Activated CD4-positive, alpha-beta T cell treated with anti-CD3 and anti-CD28 coated beads for 1 hour (primary cell): ENCODE measurements around the gene ZNRF2.
"Not testable (repeated sequence)": the region's sequence is repeated elsewhere in the genome, so short reads cannot be mapped to it uniquely, and the experiment has no call there.

Experiments
- DNase-seq: peaks from one replicate; pipeline ENCODE4 v3.0.0-alpha.2; 2020

Gene ZNRF2

DNA sequence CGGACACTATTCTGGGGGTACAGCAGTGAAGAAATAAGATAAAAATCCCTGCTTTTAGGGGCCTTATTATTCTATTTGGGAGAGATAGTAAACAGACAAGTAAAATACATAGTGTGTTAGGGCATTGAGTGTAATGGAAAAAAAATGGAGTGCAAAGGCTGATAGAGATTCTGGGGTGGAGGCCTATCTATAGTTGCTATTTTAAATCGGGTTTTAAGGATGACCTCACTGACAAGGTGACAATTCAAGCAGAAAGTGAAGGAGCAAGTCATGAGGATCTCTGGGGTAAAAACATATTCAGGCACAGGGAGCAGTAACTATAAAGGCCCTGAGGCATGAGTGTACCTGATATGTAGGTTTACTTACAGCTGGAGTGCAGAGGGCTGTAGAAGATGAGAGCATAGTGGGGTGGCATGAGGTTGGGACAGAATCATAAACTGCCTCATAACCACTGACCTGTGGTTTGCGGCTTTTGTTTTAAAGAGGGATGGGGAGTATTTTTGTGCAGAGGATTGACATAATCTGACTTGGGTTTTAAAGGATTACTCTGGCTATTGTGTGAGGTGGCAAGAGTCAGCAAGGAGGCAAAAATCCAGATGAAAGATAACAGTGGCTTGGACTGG lies 8.1 kb downstream of the ZNRF2 start:
- not testable (repeated sequence) for DNase-seq

DNA sequence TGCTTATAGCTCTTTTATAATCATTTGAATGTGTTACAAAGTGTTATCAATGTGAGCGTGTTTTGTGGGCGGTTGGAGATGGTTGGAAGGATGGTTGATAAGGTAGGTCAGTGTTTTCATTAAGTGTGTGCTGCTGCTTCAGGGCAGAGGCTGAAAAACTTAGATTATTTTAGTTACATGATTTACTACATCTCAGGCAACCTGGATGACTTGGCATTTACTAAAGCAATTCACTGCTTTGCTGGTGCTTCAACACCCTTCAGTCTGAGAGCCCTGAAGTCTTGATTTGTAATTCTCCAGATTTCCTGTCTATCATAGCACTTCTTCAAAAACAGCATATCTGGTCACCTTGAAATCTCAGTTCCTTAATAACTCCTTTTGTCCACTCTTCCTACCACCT lies 11.9 kb downstream of the ZNRF2 start:
- not testable (repeated sequence) for DNase-seq

DNA sequence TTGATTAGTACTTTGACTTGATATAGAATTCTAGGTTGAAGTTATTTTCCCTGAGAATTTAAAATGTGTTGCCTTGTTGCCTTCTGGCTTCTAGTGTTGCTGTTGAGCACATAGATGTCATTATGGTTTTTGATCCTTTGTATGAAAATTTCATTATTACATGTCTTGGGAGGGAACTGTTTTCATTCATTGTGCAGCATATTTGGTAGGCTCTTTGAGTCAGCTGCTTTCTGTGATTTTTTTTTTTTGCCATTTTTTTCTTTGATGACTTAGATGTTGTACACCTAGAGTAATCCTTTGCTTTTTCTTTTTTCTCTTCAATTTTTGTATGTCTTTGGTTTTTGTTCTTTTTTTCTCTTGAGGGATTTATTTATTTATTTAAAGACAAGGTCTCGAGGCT lies 13.1 kb downstream of the ZNRF2 start:
- DNase-seq = not testable (repeated sequence)

DNA sequence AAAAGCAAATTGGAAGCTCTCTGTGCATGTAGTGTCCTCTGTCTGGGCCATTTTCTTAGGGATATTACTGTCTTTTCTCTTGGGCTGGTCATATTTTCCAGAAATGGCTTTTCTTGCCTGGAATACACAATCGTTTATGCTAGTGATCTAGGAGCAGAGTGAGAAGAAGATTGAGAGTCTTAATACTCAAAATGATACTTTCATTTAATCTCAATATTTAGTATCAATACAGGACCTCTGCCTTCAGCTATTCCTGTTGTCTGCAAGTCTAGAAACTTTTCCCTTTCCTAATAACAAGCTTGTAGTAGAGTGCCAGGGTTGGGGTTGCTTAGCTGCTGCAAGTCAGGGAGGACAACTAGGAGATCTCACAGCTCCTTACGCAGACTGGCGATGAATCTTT lies 14.0 kb downstream of the ZNRF2 start:
- DNase-seq = not testable (repeated sequence)

DNA sequence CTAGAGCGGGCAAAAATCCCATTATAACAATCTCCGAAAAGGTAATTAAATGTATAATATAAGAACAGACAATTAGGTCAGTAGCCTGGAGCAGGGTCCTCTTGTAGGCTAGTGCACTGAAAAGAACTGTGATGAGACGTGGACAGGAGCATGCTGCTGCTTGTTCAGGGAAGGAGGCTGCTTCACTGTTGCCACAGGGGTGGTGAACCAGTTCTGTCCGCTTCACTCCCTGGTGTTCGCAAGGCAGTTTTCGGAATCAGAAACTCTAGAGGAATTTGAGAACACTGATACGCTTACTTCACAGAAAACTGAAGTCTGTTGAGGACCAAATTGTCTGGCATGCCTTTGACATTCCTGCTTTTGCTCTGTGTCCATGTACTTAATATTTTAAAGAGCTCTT lies 17.4 kb downstream of the ZNRF2 start:
- no peak for DNase-seq

DNA sequence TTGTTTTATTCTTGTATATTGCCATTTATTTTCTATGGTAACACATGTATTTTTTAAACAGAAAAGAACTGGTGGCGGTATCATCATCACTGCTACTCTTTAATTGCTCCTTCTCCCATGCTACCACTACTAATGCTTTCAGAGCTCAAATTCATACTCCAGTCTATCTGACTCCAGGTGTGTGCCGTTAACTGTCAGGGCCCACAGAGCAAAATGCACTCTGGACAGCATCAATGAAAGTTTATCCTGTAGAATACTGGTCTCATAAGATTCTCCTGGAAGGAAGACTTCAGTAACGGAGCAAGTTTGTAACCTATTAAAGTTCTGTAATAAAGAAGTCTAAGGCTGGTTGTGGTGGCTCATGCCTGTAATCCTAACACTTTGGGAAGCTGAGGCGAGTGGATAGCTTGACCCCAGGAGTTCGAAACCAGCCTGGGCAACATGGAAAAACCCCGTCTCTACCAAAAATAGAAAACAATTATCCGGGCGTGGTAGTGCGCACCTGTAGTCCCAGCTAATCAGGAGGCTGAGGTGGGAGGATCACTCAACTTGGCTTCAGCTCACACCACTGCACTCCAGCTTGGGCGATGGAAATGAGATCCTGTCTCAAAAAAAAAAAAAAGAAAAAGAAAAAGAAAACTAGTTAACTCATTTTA lies 18.4 kb downstream of the ZNRF2 start:
- no peak for DNase-seq

DNA sequence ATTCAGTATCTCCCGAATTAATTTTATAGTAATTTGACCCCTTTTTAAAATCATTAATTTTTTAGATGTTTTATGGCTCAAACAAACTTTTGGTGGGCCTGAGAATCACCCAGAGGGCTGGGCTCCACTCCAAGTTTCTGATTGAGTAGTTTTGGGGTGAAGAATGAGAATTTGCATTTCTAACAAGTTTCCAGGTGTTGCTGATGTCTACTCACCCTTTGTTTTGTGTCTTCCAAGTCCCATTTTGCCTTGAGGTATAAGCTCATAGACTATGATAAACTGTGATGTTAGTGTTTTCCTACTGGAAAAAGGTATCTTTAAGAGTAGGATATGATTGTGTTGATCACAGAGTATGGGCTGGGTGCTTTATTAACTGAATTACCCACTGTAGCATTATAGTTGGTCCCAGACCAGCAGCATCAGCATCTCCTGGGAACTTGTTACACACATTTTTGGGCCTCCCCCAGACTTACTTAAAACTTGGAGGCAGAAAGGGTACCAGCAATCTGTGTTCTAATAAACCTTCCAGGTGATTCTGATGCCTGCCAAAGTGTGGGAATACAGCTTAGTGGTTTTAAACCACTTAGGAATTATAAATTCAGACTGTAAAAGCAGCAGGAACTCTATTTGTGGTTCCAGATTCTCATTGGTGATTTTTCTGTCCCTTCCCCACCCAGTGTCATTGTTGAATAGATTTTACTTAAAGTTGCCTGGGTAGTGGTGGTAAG lies 19.1 kb downstream of the ZNRF2 start:
- no peak for DNase-seq

DNA sequence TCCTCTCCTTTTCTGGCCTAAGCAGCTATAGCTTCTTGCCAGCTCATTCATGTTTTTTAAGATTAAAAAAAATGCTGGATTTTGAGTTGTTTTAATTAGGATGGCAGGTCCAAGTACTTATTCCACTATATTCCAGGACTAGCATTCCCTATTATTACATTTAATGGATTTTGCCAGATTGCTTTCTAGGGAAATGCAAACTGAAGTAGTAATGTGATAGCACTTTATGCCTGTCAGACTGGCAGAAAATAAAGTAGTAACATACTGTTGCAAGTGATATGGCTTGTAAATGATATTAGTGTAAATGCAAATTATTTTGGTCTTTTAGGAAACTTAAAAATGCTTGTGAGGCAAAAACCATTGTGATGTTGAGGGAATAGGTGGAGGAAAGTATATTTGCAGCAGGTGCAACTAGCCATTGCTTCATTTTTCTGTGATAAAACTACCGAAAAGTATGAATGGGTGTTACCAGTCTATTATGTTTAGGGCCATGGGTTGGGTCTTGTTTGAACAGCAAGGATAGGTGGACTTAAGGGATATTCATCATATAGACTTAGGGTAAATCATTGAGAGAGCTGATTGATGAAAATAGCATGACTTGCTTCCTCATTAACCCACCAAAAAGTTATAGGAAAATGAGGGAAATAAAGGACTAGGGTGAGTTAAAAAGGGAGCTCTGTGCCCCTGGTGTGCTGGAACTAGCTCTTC lies 19.9 kb downstream of the ZNRF2 start:
- DNase-seq = no peak

DNA sequence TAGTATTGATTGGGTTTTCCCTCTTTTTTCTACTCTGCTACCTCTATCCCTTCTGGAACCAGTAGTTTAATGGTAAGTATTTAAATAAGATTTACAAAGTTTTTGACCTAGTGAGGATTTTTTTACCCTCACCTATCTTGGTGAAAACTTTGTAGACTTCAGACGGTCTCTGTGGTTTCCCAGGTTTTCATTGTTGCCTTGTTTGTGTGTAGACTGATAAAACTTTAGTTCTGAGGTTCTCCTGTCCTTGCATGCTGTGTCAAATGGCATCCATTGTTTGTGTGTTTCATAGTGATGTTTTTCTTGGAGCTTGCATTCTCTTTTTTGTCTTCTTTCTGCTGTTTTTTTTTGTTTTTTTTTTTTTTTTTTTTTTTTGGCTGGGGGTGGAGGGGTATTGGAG lies 22.6 kb downstream of the ZNRF2 start:
- DNase-seq = no peak

DNA sequence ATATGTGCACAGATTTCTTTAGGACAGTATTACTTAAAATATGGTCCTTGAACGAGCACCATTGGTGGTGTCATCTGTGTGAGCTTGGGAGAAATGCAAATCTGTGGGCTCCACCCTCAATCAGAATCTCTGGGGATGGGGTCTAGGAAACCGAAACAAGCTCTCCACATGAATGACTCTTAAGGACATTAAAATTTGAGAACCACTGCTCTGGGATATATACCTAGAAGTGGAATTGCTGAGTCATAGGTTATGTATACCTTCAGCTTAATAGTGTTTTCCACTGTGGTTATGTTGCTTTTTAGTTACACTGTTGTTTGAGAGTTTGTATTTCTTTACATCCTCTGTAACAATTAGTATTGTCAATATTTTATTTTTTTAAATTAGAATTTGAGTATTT lies 24.0 kb downstream of the ZNRF2 start:
- DNase-seq = no peak

DNA sequence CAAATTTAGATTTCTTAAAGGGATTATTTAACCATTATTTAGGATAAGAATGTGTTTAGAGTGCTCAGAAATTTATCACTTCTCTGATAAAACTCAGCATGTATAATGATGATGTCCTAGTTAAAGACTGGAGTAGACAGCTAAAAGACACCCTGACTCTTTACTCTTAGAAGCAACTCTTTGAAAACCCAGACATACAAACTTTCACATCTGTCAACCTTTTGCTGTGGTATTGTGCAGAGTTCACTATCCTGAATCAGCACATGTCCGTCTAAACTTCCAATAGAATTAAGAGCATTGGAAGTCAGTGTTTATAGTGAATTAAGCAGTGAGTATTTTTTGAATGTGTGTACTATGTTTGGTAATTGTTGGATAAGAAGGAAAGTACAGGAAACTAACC lies 24.9 kb downstream of the ZNRF2 start:
- DNase-seq = no peak

DNA sequence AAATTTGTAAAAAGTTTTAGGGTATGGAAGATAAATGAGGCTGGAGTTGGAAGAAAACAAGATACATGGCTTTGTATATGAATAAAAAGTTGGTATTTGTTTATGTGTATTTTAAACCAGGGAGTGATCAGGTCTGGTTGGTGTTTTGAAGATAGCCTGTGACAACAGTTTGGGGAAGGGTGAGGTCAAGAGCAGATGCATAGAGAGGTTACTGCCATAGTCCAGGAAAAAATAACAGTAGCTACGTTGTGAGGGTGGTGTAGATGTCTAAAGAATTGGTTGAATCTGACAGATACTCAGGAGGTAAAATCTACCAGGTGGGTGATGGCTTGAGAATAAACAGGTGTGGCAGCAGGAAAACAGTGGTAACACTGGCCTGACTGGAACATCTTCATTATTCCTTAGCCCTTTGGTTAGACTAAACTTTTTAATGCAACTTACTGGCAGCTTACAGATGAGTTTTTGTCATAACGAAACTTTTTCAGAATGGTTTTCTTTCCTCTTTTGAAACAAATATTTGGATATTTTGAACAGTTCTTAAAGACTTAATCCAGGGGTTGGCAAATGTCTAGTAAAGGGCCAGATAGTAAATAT lies 25.5 kb downstream of the ZNRF2 start:
- DNase-seq = no peak

DNA sequence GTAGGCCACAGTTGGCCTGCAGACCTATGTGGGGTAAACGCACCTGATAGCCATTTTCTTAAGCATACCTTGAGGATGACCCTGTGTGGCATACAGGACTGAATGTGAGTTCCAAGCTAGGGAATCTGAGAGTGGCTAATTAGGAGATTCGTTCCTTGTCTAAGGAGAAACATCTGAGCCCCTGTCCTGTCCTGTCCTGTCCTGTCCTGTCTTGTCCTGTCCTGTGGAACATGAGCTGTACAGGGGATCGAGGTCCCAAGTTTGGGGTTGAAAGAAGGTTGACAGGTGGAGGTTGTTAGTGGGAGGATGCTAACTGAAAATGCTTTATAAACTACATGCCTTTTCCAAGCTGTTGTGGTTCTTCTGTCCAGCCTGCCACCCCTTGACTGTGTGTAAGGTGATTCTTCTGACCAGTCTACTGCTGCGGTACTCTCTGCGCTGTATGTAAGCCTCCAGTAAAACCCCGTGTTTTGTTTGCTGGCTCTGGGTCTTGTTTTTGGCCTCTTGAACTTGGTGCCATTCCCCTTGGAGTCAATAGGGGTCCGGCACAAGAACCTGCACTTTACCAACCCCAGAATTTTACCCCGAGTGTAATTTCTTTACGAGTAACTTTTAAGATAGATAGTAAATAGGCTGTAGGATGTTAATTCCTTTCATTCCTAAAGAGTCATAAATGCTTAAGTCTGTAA lies 26.4 kb downstream of the ZNRF2 start:
- DNase-seq = no peak

DNA sequence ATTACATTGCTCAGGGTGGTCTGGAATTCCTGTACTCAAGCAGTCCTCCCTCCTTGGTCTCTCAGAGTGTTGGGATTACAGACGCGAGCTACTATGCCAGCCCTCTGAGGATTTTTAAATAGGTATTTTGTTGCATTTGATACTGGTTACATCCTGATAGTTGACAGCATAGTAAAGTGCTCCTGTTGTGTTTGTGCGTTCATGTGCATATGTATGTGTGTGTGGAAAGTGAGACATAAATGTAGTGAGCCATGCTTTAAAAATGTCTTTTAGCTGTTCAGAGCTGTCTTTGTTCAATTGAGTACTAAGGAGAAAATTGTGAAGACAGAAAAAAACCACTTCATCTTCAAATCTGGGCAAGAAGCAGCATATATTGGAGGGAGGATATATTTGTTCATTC lies 27.8 kb downstream of the ZNRF2 start:
- no peak for DNase-seq

DNA sequence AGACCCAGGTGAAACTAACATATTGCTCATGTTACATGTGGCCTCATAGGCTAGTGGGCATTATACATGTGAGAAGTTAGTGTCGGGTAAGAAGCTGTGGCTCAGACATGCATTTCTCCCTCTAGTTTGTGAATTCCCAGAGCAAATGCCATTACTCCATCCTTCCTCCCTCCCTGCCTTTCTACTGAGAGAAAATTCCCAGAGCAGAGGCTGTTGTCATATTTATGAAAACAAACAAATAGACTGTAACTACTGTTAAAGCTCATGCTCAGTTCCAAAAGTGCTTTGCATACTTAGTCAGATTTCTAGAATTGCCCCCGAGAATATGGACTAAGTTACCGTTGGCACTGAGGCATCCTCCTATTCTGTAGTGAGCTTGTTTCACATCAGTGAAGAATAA lies 29.0 kb downstream of the ZNRF2 start:
- DNase-seq = no peak

DNA sequence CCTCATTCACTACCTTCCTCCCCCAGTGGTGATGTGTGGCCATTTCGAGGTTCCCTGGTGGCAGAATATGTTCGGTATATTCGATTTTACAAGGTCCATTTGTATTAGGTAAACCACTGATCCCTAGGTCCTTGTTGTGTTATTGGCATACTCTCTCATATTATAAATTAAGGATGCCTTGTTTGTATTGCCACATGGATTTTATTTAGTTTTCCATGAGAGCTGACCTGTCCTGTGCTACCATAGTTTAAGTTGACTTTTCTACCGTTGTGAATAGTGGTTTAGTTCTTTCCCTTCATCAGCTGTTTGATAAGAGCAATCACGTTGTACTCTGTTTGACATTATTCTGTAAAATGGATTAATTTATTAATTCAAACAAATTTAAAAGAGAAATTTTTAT lies 29.4 kb downstream of the ZNRF2 start:
- DNase-seq = no peak

DNA sequence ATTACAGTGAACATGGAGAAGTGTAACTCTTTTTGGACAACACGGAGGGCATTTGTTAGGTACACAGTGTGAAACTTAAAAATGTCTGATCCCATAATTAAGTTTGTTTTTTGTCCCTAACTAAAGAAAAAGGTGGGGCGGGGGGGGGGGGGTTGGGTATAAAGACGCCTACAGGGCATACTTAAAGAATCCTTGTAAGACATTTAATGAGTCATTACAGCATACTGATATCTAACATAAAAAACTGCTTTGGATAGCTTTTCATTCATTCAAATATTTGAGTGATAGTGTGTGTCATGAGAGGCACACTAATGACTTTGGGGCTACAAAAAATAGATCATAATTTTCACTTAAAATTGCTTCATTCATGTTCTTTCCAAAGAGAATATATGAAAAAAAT lies 31.2 kb downstream of the ZNRF2 start:
- DNase-seq = no peak

DNA sequence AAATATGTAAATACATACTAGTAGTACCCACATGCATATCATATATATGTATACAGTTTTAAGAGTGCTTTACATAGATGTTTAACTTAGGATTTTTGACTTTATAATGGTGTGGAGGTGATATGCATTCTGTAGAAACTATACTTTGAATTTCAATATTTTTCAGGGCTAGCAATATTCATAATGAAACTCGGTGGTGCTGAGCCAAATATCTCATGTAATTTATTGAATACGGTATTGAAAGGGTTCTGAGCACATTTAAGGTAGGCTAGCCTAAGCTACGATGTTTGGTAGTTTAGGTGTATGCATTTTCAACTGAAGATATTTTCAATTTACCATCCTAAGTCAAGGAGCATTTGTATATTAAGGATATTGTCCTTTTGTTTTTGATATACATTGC lies 36.0 kb downstream of the ZNRF2 start:
- no peak for DNase-seq

DNA sequence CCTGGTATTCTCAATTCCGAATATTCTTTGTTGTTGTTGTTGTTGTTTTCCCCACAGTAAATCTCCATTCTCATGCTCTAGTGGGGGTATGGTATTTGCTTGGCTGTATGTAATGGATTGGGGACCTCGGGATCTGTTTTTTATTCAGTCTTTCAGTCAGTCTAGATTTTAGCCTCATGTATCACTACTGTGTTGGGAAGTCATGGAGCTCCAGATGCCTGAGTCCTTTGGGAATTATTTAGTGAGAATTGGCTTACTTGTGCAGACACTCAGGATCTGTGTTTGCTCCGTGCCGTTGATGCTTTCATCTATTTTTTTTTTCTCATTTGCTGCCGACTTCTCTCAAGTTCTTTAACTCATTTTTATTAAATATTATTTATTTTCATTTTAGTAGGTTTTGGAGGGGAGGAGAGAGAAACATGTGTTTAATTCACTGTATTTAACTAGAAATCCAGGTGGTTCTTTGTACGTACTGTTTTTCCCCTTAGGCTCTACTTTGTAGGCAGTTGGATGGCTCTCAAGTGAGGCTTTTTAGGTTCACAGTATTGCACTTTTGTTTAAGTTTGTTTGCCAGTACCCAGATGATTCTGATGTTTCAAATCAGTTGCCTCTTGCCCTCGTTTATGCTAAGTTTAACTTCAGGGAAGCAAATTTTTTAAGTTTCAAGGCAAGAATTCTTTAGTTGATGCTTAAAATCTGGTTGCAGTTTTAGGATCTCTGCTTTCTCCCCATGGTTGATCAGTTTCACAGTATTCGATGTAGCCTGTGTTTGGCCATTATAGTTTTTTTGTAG lies 36.9 kb downstream of the ZNRF2 start:
- no peak for DNase-seq

DNA sequence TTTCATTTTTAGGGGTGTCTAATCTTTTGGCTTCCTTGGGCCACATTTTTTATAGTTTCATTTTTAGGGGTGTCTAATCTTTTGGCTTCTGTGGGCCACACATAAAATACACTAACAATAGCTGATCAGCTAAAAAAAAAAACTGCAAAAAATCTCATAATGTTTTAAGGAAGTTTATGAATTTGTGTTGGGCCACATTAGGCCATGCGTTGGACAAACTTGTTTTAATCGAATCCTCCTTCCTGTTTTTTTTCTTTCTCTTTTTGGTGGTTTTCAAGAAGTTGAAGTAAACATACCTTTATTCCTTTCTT lies 37.4 kb downstream of the ZNRF2 start:
- DNase-seq = no peak

DNA sequence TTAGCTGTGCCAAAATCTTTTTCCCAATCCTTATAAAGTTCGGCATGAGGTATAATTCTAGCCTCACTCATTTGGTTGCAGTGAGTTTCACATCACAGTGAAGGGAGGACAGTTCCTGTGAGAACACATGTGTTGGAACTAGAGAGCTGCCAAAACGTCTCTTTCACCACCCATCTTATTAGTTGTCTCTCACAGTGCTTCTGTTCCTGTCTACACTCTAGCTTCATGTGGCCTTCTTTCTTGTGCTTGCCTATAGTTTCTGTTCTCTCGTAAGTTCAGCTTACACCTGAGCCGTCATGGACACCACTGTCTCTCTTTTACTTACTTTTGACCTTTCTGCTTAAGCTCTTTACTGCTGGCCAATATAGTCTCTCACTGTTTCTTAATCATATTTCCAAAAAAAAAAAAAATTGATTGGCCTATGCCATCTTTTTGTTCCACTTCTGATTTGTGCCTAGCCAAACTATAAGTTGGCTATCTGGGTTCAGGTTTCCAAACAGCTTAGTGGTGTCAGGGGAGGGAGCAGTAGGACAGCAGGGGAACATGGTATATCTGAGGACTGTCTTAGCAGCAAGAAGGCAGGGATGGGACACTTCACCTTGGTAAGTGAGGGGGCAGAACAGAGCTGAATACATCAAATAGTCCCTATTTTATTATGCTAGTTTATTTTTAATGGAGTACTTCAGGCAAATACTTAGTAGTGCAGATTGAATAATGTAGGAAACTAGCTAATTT lies 38.0 kb downstream of the ZNRF2 start:
- no peak for DNase-seq

DNA sequence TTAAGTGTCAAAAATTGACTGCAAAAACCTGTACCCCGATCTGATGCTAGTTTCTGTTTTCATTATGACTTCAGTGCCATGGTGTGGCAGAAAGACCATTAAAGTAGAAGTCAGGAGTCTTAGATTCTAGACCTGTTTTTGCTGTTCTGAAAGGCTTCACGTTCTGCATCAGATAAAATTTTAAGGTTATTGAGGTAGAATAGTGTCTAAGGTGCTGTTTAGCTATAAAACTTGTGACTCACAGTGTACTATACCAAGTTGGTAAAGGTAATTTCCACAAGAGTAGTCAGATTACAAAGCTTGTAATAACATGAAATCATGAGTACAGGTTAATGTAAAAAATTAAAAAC lies 38.6 kb downstream of the ZNRF2 start:
- DNase-seq = no peak
